ENCODE results near the gene ANKRD30BL.
A peak's percentile ranks its signal among the peaks of the same experiment; 100 is the strongest.
"Not testable (repeated sequence)": the region's sequence is repeated elsewhere in the genome, so short reads cannot be mapped to it uniquely, and the experiment has no call there.

The ANKRD30BL gene

DNA sequence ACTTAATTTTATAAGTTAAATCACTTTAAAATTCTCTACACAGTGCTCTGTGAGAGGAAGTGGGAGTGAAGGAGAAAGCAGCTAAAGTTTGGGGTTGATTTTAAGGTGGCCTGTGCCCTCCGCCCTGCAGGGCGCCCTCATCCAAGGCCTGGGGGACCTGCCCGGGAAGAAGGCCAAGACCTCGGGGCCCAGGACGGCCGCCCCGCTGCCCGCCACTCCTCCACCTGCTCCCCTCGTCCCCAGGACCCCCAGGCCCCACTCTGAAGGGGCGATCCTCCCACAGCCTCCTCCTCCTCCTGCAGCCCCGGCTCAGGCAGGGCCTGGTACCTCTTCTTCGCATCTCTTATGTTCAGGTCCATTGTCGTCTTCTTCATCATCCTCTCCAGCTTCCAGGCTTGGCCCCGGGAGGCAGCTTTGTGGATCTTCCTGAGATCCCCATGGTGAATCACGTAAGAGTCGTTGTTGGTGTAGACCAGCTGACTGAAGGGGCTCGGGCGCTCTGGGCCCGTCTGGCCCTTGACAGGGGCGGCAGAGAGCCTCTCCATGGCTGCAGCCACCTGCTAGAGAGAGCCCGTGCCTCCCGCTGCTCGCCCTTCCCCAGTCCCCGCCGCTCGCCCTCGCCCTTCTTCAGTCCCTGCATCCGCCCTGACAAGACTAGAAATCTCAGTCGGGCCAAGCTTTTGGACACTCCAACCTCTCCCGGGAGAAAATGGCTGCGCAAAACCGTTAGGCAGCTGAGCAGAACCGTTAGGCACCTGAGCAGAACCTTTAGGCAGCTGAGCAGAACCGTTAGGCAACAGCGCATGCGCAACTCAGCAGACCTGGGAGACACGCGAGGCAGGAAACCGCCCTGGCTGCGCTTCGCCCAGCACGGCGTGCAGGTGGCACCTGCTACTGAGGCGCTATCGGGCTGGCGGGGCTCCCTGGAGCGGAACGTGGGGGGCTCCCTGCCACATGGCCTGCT is at the start of gene ANKRD30BL:
ANKRD30BL (minus strand) TSS at position 792 of the 964 bp plus-strand sequence; CDS start at position 545, 247 bp downstream.
- not testable (repeated sequence) for DNase-seq (ENCODE audit: low read depth in 2 of 3, low spot score in 2 of 3)

DNA sequence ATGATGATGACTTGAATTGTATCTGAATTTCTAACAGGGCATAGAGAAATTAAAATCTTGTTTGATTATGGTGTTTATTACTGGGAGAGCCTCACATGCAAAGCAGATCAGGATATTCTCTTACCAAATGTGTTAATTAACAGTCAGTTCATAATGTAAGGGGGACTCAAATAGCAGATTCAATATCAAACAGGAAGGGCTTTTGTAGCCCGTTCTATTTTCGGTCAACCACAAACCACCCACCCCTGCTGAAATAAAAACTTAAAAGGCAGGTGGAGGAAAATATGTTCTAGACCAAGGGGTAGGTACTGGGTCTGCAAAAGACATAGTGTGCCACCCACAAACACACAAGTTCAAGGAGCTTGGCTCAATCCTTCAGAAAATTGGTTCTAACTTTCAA is 41.1 kb upstream of the ANKRD30BL start:
- not testable (repeated sequence) for DNase-seq (ENCODE audit: low read depth in 2 of 3, low spot score in 2 of 3)

DNA sequence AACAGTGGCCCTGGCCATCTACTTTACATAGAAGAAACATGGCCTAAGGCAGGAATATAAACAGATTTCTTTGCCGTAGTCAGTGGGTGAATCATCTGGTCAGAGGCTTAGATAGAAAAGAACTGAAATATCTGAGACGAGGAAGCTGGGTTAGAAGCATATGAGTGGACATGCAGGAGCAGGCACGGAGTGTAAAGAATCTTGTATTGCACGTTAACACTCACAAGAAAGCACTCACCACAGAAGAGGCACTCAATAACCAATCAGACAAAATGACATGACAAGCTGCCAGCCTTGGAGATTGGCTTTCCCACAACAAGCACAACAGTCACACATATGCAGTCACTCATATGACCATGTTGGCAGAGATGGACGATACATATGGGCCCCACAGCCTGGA is 31.1 kb upstream of the ANKRD30BL start:
- DNase-seq (ENCODE audit: low read depth in 2 of 3, low spot score in 2 of 3): not testable (repeated sequence)

- not testable (repeated sequence) for DNase-seq (ENCODE audit: low read depth in 2 of 3, low spot score in 2 of 3)
Measured at GRCh38 chr2:132167100-132167499, 5.3 kb upstream of the ANKRD30BL start.

DNA sequence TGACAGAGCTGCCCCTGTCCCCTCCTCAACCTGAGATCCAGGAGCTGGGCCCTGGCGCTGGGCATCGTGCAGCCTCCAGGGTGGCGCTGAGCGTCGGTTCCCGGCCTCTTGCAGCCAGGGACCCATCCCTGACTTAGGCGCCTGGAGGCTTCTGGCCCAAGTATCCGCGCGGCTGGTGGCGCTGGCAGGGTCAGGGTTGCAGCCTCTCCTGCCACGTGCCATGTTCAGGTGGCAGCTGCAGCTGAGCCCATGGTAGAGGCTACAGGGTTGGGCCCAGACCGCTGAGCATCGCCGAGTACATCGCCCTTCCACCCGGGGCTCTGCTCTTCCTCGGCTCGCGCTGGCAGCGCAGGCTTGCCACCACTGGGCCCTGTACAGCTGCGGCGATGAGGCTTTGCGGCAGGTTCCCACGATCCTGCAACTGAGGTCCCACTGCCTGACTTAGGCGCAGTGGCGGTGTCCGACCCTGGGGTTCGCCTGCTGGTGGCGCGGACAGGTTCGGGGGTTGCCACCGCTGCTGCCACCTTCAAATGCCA is 441 bp upstream of the ANKRD30BL start:
- DNase-seq (ENCODE audit: low read depth in 2 of 3, low spot score in 2 of 3): not testable (repeated sequence)

DNA sequence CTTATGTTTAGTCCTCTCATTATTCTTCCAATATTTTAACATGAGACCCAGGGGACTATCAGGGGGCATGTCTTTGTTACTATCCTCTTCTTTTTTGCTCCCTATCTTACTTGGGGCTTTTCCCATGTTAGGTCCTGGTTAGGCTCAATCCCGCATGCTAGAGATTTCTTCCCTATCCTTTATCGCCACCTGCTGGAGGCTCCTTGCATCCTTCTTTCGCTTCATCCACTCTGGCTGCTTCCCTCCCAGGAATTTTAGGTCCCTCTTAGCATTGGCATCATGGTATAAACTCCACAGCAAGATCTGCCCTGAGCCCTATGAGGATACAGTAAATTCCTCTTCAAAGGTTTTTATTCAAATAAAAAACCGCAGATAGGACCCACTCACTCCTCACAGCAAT is 15.0 kb downstream of the ANKRD30BL start:
- DNase-seq (ENCODE audit: low read depth in 2 of 3, low spot score in 2 of 3): peak in 2 of 3 experiments; percentile 2 to 18

All from activated CD8-positive, alpha-beta memory T cell treated with anti-CD3 and anti-CD28 coated beads for 48 hours (primary cell).